ENCODE data around the gene STIM1.
"Not testable (repeated sequence)": the region's sequence is repeated elsewhere in the genome, so short reads cannot be mapped to it uniquely, and the experiment has no call there.

The STIM1 gene

GRCh38 chr11:3885855-3886254 is 30.4 kb downstream of the STIM1 start:
- no peak for DNase-seq (ENCODE audit: low read depth in 2 of 2)

DNA sequence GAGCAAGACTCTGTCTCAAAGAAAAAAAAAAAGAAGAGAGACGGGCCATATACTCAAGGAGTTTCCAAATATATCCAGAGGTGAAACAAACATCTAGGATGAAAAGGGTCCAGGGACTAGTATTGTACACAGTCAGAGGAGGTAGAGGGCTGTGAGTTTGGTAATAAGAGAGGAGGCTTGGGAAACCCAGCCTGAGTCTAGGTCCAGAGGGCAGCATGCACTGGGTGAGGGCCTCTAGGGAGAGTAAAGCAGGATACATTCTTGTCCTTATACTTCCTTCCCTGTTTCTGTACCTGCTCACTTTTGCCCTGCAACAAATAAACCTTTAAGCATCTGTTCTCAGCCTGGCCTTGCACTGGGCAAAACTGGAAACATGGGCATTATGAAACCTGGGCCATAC is 31.5 kb downstream of the STIM1 start:
- no peak for DNase-seq (ENCODE audit: low read depth in 2 of 2)

- DNase-seq (ENCODE audit: low read depth in 2 of 2): no peak
Observed at GRCh38 chr11:3888876-3889275, 33.4 kb downstream of the STIM1 start.

DNA sequence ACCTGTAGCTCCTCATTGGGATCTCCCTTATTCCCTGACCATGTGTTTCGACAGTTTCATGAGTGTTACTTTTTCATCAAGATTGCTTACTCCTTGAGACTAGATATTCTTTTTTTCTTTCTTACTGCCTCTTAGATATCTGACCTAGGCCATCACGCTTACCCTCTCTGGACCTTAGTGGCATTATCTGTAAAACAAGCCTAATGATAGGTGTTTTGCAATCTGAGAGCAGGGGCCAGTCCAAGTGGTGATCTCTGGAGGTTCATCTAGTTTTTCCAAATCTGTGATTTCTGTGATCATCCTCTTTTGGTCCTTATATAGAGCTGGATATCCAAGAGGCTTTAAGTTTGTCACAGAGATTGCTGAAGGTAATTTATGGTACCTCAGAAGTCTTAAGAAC is 34.5 kb downstream of the STIM1 start:
- no peak for DNase-seq (ENCODE audit: low read depth in 2 of 2)

DNA sequence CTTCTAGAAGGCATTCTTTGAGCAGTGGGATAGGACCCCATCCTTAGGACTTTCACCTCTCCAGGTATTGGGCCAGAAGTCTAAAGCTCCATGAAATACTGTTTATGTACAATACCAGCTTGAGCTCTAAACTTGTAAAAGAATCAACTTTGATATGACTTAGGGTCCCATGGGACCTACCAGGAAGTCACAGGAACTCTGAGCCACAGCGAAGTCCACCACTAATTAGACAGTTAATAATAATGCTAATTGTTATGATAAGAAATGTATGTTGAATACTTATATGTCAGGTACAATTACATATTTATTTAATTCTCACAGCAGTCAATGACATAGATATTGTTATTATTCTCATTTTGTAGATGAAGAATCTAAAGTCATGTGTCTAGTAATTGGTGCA is 35.3 kb downstream of the STIM1 start:
- DNase-seq (ENCODE audit: low read depth in 2 of 2): no peak

- no peak for DNase-seq (ENCODE audit: low read depth in 2 of 2)
Observed at GRCh38 chr11:3891751-3892150, 36.3 kb downstream of the STIM1 start.

GRCh38 chr11:3892156-3892555 is 36.7 kb downstream of the STIM1 start:
- DNase-seq (ENCODE audit: low read depth in 2 of 2): no peak

DNA sequence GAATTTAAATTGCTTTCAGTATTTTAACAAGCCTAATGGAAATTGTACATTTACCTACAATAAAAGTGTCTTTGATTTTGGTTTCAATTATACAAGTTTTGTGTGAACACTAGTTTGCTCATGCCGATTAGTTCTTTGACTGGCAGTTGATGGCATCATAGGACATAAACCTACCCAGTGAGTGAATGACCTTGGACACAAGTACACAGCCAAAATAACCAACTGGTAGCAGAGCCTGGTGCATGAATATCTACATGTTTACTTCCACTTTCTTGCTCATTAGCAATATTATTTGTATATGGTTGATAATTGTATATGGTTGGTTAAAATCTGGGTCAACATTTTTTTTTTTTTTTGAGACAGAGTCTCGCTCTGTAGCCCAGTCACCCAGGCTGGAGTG is 37.8 kb downstream of the STIM1 start:
- no peak for DNase-seq (ENCODE audit: low read depth in 2 of 2)

DNA sequence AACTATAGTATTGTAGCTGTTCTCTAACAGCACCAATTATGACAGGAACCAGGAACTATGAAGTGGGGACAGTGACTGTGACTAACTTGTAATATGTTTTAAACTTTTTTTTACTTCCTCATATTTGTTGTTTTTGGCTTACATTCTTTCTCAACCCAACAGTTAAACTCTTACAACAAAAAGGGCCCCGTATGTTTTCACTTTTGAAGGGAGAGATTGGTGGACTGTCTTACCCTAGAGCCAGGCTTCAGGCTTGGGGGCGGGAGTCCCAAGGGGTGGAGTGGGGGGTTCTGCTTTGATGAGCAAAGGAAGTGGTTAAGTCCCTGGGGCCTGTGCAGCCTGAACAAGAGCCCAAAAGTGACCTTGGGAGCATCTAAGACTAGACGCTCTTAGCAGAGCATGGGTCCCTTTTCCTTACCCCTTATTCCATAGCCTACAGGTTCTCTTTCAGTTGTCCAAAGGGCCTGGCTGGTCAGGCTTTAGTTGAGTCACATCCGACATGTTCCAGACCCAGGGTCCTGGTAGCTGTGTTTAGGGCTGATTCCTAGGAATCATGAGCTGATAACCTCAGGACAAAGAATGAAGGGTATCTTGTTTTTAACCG is 38.8 kb downstream of the STIM1 start:
- no peak for DNase-seq (ENCODE audit: low read depth in 2 of 2)

DNA sequence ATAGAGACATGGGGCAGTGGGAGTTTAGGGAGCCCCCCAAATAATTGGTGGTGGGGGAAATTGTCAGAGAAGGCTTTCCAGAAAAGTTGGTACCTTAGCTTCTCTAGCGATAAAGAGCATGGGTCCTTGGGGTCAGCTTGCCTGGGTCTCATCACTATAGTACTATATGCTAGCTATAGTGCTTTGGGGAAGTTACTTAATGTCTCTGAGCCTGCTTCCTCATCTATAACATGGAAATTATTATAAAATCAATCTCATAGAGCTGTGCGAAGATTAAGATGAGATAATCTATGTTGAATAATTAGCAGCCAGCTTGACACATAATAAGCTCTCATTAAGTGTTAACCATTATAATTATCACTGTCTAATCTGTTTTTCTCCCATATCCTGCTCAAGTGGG is 41.2 kb downstream of the STIM1 start:
- DNase-seq (ENCODE audit: low read depth in 2 of 2): no peak

- not testable (repeated sequence) for DNase-seq (ENCODE audit: low read depth in 2 of 2)
Observed at GRCh38 chr11:3900230-3900629, 44.8 kb downstream of the STIM1 start.

- no peak for DNase-seq (ENCODE audit: low read depth in 2 of 2)
Observed at GRCh38 chr11:3901249-3902025, 46.0 kb downstream of the STIM1 start.

- no peak for DNase-seq (ENCODE audit: low read depth in 2 of 2)
Observed at GRCh38 chr11:3902441-3902840, 47.0 kb downstream of the STIM1 start.

DNA sequence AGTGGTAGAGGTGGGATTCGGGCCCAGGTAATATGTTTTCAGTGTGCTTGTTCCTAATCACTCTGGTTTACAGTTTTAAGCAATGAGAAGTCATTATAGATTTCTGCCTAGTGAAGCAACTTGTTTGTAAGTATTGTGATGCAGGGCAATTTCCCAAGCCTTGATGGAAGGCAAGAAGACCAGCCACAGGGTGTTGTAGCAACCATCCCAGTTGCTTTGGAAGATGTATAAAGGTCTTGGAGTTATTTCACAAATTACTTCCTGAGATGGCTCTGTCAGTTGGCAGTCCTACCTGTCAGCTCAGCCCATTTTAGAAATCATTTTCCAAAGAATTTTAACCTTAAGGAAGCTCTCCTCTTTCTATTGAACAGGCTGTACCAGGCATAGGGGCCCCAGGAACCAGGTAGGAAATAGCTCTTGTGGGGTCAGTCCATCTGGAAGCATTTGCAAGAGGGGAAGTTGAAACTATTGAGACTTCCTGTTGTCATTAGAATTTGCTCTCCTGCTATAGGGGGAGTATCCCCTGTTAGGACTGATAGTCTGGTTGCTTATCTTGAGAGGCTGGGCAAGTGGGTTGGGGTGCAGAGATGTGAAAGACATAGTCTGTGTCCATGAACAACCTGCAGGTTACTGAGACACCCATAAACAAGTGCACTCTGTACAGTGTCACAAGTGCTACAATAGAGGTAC is 47.9 kb downstream of the STIM1 start:
- no peak for DNase-seq (ENCODE audit: low read depth in 2 of 2)

- DNase-seq (ENCODE audit: low read depth in 2 of 2): no peak
Observed at GRCh38 chr11:3904228-3904627, 48.8 kb downstream of the STIM1 start.

DNA sequence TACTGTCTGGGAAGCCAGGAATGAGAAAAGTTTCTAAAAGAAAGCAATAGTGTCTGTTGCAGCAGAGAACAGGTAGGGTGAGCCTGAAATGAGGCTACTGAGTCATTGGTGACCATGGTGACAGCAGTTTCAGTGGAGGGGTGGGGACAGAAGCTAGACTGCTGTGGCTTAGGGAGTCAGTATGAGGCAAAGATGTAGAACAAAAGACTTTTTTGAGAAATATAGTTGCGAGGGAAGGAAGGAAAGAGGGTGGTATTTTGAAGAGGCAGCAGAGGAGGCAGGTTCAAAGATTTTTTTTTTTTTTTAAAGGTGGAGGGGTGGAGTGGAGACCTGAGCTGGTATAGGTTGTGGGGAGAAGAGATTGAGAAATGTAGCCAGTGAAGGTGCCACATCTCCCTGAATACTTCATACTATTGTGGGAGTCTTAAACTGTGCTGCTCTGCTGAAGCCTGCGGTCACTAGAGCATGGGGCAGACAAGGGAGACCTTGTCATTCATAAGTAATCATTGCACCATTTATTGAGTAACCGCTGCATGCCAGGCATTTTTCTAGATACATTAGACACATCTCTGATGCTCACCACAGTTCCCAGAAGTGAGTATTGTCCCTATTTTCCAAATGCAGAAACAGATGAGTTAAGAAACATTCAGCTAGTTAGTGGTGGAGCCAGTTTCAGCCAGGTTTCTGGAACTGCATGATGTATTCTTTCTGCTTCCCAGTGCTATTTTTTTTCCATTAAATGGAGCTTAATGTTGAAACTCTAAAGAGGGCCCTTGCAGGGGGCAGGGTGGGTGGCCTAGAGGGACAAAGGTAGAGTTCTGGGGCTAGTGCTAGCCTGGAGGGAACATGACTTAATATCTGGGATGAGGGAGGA is 49.9 kb downstream of the STIM1 start:
- DNase-seq (ENCODE audit: low read depth in 2 of 2): peak; percentile 41 to 57

GRCh38 chr11:3906166-3906565 is 50.7 kb downstream of the STIM1 start:
- no peak for DNase-seq (ENCODE audit: low read depth in 2 of 2)

- no peak for DNase-seq (ENCODE audit: low read depth in 2 of 2)
Observed at GRCh38 chr11:3907590-3907989, 52.1 kb downstream of the STIM1 start.

GRCh38 chr11:3909901-3910300 is 54.4 kb downstream of the STIM1 start:
- DNase-seq (ENCODE audit: low read depth in 2 of 2): no peak

GRCh38 chr11:3911908-3912505 is 56.5 kb downstream of the STIM1 start:
- no peak for DNase-seq (ENCODE audit: low read depth in 2 of 2)

DNA sequence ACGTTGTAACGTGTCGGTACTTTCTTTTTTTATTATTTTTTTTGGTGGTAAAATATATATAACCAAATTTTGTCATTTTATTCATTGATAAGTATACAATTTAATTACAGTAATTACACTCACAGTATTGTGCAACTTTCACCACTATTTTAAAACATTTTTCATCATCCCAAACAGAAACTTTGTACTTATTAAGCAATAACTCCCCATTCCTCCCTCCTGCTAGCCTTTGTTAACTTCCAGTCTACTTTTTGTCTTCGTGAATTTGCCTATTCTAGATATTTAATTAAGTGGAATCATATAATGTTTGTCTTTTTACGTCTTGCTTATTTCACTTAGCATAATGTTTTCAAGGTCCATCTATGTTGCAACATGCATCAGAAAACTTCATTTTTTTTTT is 58.5 kb downstream of the STIM1 start:
- DNase-seq (ENCODE audit: low read depth in 2 of 2): no peak

GRCh38 chr11:3914805-3915204 is 59.3 kb downstream of the STIM1 start:
- DNase-seq (ENCODE audit: low read depth in 2 of 2): no peak
